Central memory CD8-positive, alpha-beta T cell (primary cell): ENCODE data around the gene FMC1.
"Not testable (repeated sequence)": the region's sequence is repeated elsewhere in the genome, so short reads cannot be mapped to it uniquely, and the experiment has no call there.

Source experiments
- ATAC-seq: fragments of 150-1000 bp; cut with Tn5 transposase; replicated peaks from 2 replicates; pipeline ENCODE4 v1.10.0; 2022; ENCODE audit warnings: mild to moderate bottlenecking, moderate FRiP score, moderate number of reproducible peaks; ENCODE audit not compliant: poor library complexity, severe bottlenecking; ENCODE audit errors: extremely low read depth
- DNase-seq, 2 donors: peaks; one replicate each; pipeline ENCODE4 v3.0.0; 2021; ENCODE audit warnings: low spot score in 2 of 2
- H3K27ac Mint-ChIP-seq: one replicate; pipeline ENCODE4 v1.8.0; 2022; ENCODE audit warnings: low read depth, mild to moderate bottlenecking, moderate library complexity, mixed read lengths
- H3K27me3 Mint-ChIP-seq: one replicate; pipeline ENCODE4 v1.8.0; 2022; ENCODE audit warnings: mixed read lengths
- H3K36me3 Mint-ChIP-seq: one replicate; pipeline ENCODE4 v1.8.0; 2022; ENCODE audit warnings: mild to moderate bottlenecking, moderate library complexity, mixed read lengths; ENCODE audit not compliant: insufficient read depth
- H3K4me1 Mint-ChIP-seq: one replicate; pipeline ENCODE4 v1.8.0; 2022; ENCODE audit warnings: mixed read lengths
- H3K4me3 Mint-ChIP-seq: one replicate; pipeline ENCODE4 v1.8.0; 2022; ENCODE audit warnings: mild to moderate bottlenecking, moderate library complexity, mixed read lengths
- H3K9me3 Mint-ChIP-seq: one replicate; pipeline ENCODE4 v1.8.0; 2022; ENCODE audit warnings: mixed read lengths

Gene FMC1

GRCh38 chr7:139351027-139351426 is 9.9 kb downstream of the FMC1 start:
- Mint-ChIP-seq H3K27ac (no peak overlapping the region), H3K27me3 (no peaks in the 10 kb centered on the region), H3K9me3 (no peaks in the 10 kb centered on the region)

GRCh38 chr7:139354729-139355128 is 13.6 kb downstream of the FMC1 start:
- no peak for ATAC-seq
- Mint-ChIP-seq H3K36me3 (peaks cover 13% of the 10 kb centered on the region), H3K27me3 (no peaks in the 10 kb centered on the region), H3K4me3 (no peak overlapping the region), H3K27ac (no peak overlapping the region), H3K4me1 (peaks cover 17% of the 10 kb centered on the region), H3K9me3 (no peaks in the 10 kb centered on the region)
- no peak for DNase-seq

More at GRCh38 chr7:139351027-139351426, 9.9 kb downstream of the FMC1 start:
- peaks cover 10% of the 10 kb centered on the region for H3K36me3 Mint-ChIP-seq
- DNase-seq (no peak), ATAC-seq (no peak)
- peaks cover 12% of the 10 kb centered on the region for H3K4me1 Mint-ChIP-seq
- no peak overlapping the region for H3K4me3 Mint-ChIP-seq

GRCh38 chr7:139355320-139355719 is 14.2 kb downstream of the FMC1 start:
- no peak for DNase-seq
- Mint-ChIP-seq H3K27ac (no peak overlapping the region), H3K4me3 (no peak overlapping the region)

GRCh38 chr7:139357729-139358506 is 16.8 kb downstream of the FMC1 start:
- peak overlapping the region; percentile 96 for H3K27ac Mint-ChIP-seq
- peaks cover 36% of the 10 kb centered on the region for H3K4me1 Mint-ChIP-seq
- H3K27me3 Mint-ChIP-seq, DNase-seq, H3K9me3 Mint-ChIP-seq, ATAC-seq: not testable (repeated sequence)
- H3K4me3 Mint-ChIP-seq = peak overlapping the region; percentile 98
- peaks cover 25% of the 10 kb centered on the region for H3K36me3 Mint-ChIP-seq

More at GRCh38 chr7:139355320-139355719, 14.2 kb downstream of the FMC1 start:
- ATAC-seq = no peak
- Mint-ChIP-seq H3K4me1 (peaks cover 19% of the 10 kb centered on the region), H3K27me3 (no peaks in the 10 kb centered on the region), H3K9me3 (no peaks in the 10 kb centered on the region), H3K36me3 (peaks cover 16% of the 10 kb centered on the region)

GRCh38 chr7:139358541-139359365 is 17.6 kb downstream of the FMC1 start:
- H3K27me3 Mint-ChIP-seq = no peaks in the 10 kb centered on the region
- peaks cover 39% of the 10 kb centered on the region for H3K4me1 Mint-ChIP-seq
- peak overlapping the region; percentile 98 for H3K4me3 Mint-ChIP-seq
- H3K36me3 Mint-ChIP-seq = peaks cover 28% of the 10 kb centered on the region
- ATAC-seq (peak; percentile 17), DNase-seq (no peak)
- no peaks in the 10 kb centered on the region for H3K9me3 Mint-ChIP-seq
- H3K27ac Mint-ChIP-seq = peak overlapping the region; percentile 96

- ATAC-seq = peak; percentile 76
- Mint-ChIP-seq H3K4me1 (peaks cover 40% of the 10 kb centered on the region), H3K27ac (peak within 1 kb of the TSS; percentile 96), H3K36me3 (peaks cover 28% of the 10 kb centered on the region), H3K9me3 (no peaks in the 10 kb centered on the region), H3K27me3 (no peaks in the 10 kb centered on the region), H3K4me3 (peak within 1 kb of the TSS; percentile 98)
- DNase-seq = peak; percentile 99
Observed at GRCh38 chr7:139359366-139360209, 18.5 kb downstream of the FMC1 start, which contains the start of gene LUC7L2. Gene LUC7L2 (plus strand): TSS chr7:139359894. CDS start chr7:139360262, 368 bp downstream.

GRCh38 chr7:139360210-139360947 is 19.2 kb downstream of the FMC1 start:
- DNase-seq = peak; percentile 92 to 96
- ATAC-seq = peak; percentile 78
- no peaks in the 10 kb centered on the region for H3K27me3 Mint-ChIP-seq
- H3K4me3 Mint-ChIP-seq = peak overlapping the region; percentile 98
- peaks cover 35% of the 10 kb centered on the region for H3K36me3 Mint-ChIP-seq
- peaks cover 48% of the 10 kb centered on the region for H3K4me1 Mint-ChIP-seq
- peak overlapping the region; percentile 96 for H3K27ac Mint-ChIP-seq
- H3K9me3 Mint-ChIP-seq = no peaks in the 10 kb centered on the region

- peak overlapping the region; percentile 98 for H3K4me3 Mint-ChIP-seq
- no peak for ATAC-seq
- DNase-seq = no peak
- no peaks in the 10 kb centered on the region for H3K27me3 Mint-ChIP-seq
- peaks cover 53% of the 10 kb centered on the region for H3K4me1 Mint-ChIP-seq
- peak overlapping the region; percentile 96 for H3K27ac Mint-ChIP-seq
- no peaks in the 10 kb centered on the region for H3K9me3 Mint-ChIP-seq
- peaks cover 37% of the 10 kb centered on the region for H3K36me3 Mint-ChIP-seq
Observed at GRCh38 chr7:139360948-139361307, 19.8 kb downstream of the FMC1 start.

GRCh38 chr7:139361523-139361922 is 20.4 kb downstream of the FMC1 start:
- Mint-ChIP-seq H3K36me3 (peaks cover 41% of the 10 kb centered on the region), H3K27me3 (no peaks in the 10 kb centered on the region), H3K4me3 (peak overlapping the region; percentile 98), H3K27ac (peak overlapping the region; percentile 96), H3K4me1 (peaks cover 53% of the 10 kb centered on the region), H3K9me3 (no peaks in the 10 kb centered on the region)
- DNase-seq = no peak
- no peak for ATAC-seq

- Mint-ChIP-seq H3K4me1 (peaks cover 54% of the 10 kb centered on the region), H3K36me3 (peaks cover 42% of the 10 kb centered on the region), H3K9me3 (no peaks in the 10 kb centered on the region), H3K27ac (peak overlapping the region; percentile 35), H3K27me3 (no peaks in the 10 kb centered on the region), H3K4me3 (peak overlapping the region; percentile 51)
- ATAC-seq (no peak), DNase-seq (no peak)
Observed at GRCh38 chr7:139362302-139362701, 21.2 kb downstream of the FMC1 start.

GRCh38 chr7:139362981-139363380 is 21.8 kb downstream of the FMC1 start:
- peak overlapping the region; percentile 35 for H3K27ac Mint-ChIP-seq
- H3K27me3 Mint-ChIP-seq = no peaks in the 10 kb centered on the region
- peaks cover 61% of the 10 kb centered on the region for H3K4me1 Mint-ChIP-seq
- peaks cover 45% of the 10 kb centered on the region for H3K36me3 Mint-ChIP-seq
- H3K4me3 Mint-ChIP-seq = peak overlapping the region; percentile 51
- DNase-seq (no peak), ATAC-seq (no peak)
- H3K9me3 Mint-ChIP-seq = no peaks in the 10 kb centered on the region
